IMR-90 (cell line): Measurements from ENCODE around the gene GRB2.

Source experiments
- CTCF ChIP-seq: conservative IDR thresholded peaks from 2 replicates; pipeline ENCODE4 v1.5.1; 2012; ENCODE audit warnings: mild to moderate bottlenecking, low read depth, low read length, improper control_type of control experiment
- ELK1 ChIP-seq: fragments of 150-350 bp; IDR thresholded peaks from 2 replicates; pipeline ENCODE4 v1.6.1; 2016; ENCODE audit warnings: low read depth, mild to moderate bottlenecking, low read length, moderate library complexity, borderline replicate concordance
- POLR2A ChIP-seq: IDR thresholded peaks from 2 replicates; pipeline ENCODE4 v1.6.1; 2012; ENCODE audit warnings: mild to moderate bottlenecking, low read depth, low read length
- RAD21 ChIP-seq: IDR thresholded peaks from 2 replicates; pipeline ENCODE4 v1.6.1; 2012; ENCODE audit warnings: low read length, improper control_type of control experiment
- RCOR1 ChIP-seq: IDR thresholded peaks from 2 replicates; pipeline ENCODE4 v1.6.1; 2012; ENCODE audit warnings: mild to moderate bottlenecking, low read length, improper control_type of control experiment; ENCODE audit not compliant: insufficient replicate concordance
- SMC3 ChIP-seq: fragments of 150-350 bp; IDR thresholded peaks from 2 replicates; pipeline ENCODE4 v1.6.1; 2016; ENCODE audit warnings: low read depth, mild to moderate bottlenecking, antibody characterized with exemption, low read length, moderate library complexity
- TF ChIP-seq, protein P1 (sequence below): fragments of 150-350 bp; IDR thresholded peaks from 2 replicates; pipeline ENCODE4 v1.6.1; 2017; ENCODE audit warnings: mild to moderate bottlenecking, antibody characterized with exemption, low read length, low read depth

DNA sequence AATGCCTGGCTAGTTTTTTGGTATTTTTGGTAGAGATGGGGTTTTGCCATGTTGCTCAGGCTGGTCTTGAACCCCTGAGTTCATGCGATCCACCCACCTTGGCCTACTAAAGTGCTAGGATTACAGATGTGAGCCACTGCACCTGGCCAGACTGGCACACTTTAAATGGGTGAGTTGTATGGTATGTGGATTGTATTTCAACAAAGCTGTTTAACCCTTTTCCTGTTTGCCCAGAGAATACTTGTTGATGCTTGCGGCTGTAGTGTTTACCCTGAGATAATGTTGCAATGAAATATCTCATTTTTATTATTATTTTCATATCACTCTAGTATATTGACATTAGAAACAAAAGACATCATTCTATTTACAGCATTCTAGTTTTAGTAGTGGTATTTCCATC is 33.8 kb upstream of the GRB2 start:
- TF ChIP-seq CTCF: no peak
- TF ChIP-seq RAD21: no peak
- TF ChIP-seq POLR2A: no peak
- no peak for TF ChIP-seq ELK1
- TF ChIP-seq SMC3: no peak
- TF ChIP-seq RCOR1: no peak
- TF ChIP-seq, protein P1, sequence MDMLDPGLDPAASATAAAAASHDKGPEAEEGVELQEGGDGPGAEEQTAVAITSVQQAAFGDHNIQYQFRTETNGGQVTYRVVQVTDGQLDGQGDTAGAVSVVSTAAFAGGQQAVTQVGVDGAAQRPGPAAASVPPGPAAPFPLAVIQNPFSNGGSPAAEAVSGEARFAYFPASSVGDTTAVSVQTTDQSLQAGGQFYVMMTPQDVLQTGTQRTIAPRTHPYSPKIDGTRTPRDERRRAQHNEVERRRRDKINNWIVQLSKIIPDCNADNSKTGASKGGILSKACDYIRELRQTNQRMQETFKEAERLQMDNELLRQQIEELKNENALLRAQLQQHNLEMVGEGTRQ: no peak
